GM19324 (cell line): ENCODE results near the gene MAT2A.
"Not testable (repeated sequence)": the region's sequence is repeated elsewhere in the genome, so short reads cannot be mapped to it uniquely, and the experiment has no call there.

Experiments used
- ATAC-seq: cut with Tn5 transposase; IDR thresholded peaks from one replicate; pipeline ENCODE4 v1.9.1; 2021; ENCODE audit warnings: mild to moderate bottlenecking, moderate library complexity; ENCODE audit not compliant: unreplicated experiment, low FRiP score

Gene MAT2A

DNA sequence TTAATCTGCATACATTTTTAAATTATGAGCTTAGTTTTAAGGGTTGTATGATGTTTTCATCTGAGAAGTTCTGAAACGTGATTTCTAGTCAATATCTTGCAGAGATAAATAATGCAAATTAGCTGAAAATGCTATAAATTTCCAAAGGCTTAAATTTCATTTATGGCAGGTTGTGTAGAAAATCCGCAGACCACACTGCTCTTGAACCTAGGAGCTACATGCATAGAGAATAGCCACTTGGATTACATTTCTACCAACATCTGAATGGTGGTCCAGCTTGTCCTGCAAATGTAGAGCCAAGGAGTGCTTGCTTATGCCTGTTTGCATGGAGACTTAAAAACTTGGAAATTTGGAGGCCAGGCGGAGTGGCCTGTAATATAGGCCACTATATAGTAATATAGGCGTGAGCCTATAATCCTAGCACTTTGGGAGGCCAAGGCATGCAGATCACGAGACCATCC, 6.8 kb downstream of the MAT2A start:
- no peak for ATAC-seq

DNA sequence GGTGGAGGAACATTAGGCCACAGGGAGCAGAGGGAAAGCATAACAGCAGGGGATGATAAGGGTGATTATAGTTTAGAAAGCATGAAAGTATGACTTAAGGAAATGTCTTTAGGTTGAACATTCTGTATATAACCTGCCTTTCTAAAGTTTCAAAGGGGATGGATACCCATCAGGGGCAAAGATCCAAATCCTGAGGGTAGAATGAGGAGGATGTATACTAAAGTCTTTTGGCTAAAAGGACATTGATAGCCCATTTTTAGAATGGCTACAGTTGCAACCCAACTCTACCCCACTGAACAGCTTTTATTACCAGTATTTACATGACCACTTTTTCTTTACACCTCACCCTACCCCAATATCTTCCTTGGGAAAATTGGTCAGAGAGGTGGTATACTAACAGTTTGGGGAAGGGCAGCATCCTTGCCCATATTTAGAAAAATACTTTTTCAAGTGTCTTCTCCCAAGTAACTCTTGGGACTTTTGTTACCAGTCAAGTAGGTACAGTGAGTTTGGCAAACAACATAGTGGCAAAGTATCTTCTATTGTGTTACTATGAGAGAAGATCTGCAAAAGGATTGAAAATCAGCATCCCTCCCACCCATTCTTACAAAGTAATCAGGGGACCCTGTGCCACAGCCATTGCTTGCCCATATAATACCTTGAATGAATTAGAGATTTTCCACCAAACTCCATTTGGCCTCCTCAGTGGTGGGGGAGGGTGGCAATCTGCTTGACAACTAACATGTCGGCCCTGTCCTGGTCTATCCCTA, 8.3 kb downstream of the MAT2A start:
- no peak for ATAC-seq

DNA sequence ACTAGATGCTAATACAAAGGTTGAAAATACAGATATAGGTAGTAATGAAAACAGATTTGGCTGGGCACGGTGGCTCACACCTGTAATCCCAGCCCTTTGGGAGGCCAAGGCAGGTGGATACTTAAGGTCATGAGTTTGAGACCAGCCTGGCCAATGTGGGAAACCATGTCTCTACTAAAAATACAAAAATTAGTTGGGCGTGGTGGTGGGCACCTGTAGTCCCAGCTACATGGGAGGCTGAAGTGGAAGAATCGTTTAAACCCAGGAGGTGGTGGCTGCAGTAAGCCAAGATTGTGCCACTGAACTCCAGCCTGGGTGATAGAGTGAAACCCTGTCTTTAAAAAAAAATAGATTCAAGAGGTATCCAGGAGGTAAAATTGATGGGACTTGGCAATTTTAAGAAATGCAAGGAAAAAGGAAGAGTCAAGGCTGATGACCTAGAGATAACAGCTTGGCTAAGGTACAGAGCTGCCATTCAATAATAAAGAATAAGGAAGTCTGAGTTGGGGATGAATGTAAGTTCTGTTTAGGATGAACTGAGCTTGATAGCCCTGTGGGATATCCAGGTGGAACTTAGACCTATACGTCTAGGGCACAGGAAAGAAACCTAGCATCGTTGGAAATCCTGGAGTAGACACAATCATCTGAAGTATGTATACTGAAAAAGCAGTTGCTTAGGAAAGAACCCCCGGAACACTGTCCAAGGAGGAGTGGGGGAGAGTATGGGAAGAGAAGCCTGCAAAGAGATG, 9.1 kb downstream of the MAT2A start:
- no peak for ATAC-seq

DNA sequence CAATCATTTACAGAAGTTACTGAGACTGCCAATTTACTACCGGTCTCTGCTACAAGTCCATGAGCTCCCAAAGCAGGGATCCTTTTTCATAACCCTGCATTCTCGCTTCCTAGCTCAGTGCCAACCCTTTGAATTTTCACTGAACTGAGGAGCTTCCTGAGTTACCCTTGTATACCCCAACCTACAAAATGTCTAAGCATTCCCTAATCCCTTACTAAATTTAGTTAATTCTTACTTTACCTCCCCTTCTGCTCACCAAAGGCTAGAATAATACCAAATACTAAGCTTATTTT, 9.6 kb downstream of the MAT2A start:
- no peak for ATAC-seq

DNA sequence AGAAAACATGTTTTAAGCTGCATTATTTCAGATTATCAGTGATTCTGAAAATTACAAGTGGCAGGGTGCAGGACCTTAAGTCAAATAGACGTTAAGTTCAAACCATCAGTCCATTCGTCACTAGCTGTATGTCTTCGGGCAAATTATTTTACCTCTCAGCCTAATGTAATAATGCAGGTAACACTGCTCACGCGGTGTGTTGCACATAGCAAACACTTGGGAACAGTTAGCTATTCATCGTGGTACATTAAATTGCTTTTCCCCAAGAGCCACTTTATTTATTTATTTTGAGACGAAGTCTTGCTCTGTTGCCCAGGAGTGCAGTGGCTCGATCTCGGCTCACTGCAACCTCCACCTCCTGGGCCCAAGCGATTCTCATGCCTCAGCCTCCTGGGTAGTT, 10.1 kb downstream of the MAT2A start:
- no peak for ATAC-seq

DNA sequence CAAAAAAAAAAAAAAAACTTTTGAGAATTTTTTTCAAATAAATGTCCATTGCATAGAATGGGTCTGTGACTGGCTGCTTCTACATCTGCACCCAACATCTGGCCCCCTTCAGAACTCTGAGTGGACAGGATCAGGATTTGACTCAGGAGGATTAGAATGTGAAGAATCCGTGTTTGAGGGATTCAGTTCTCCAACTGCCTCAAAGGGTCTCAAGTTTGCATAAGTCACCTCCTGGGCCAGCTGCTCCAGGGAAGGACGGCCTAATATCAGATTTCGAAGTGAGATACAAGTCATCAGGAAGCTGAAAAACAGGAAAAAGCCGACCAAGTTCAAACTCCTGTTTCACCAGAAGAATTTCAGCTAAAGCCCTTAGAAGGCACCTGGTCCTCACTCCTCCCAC, 10.9 kb downstream of the MAT2A start:
- no peak for ATAC-seq

DNA sequence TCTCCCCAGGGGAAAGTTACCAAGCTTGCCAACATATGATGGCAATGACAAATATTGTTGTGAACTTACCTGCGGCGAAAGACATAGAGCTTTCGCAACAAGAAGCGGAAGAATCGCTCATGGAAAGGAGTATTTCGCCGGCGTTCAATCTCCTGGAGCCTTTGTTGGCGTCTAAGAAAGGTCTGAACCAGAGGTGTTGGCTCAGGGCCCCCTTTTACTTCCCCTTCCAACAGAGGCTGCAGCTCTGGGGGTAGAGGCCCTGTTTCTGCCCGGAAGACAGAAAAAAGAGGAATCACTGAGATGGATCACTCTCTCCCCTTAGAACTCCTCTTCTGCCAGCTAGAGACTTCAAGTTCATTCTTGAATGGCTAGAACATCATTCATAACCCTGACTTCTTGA, 11.5 kb downstream of the MAT2A start:
- no peak for ATAC-seq

DNA sequence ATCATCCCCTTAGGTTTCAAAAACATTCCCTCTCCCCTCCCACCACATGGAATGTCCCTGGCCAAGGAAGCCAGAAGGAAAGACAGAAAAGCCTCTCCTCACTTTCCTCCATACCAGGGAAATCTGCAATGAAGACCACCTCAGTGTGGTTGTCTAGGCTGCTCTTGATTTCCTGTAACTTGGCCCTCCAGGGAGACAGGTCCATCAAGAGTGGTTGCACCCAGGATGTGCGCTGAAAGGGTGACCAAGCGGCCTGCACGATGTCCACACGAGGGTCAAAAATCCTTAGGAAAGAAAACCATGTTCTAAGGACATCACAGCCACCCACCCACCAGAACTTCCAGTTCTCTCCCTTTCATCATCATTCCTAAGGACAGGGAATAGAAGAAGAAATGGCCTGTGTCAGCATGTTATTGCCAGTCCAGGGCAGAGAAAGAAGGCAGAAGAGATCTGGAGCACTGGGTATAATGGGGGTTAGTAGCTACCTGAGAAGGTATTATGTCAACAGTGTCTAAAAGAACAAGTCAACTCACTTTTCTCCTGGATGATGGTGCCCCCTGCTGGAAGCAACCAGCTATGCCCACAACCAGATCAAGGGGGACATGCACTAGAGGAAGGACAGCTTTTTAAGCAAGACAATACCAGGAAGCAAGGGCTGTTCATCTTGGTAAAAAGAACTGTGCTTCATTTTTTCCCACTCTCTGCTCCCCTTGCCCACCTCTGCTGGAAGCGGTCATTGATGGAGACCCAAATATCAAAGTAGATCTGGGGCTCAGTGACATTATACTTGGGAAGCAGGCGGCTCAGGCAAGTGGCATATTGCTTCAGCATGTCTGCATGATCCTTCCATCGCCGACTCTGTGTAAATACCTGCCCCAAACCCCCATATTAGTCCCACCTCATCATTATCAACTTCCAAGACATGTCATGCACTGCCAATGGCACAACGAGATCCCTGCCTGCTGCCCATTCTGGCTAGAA, 13.0 kb downstream of the MAT2A start:
- no peak for ATAC-seq

DNA sequence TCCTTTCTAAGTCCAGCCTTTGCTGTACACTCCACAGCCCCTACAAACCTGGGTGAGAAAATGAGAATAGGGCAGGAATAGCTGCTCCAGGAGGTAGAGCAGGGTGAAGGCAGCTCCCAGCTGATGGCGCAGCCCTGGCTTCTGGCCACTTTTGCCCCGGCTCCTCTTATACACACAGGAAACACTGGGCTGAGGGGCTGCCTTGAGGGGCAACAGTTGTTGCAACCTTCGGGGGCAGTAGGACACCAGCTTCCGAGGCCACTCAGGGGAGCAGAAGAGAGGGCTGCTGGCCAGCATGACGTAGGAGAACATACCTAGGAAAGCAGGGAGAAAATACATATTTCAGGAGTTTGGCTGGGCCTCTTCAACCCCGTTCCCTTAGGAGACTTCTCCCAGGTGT, 14.2 kb downstream of the MAT2A start:
- ATAC-seq: no peak

DNA sequence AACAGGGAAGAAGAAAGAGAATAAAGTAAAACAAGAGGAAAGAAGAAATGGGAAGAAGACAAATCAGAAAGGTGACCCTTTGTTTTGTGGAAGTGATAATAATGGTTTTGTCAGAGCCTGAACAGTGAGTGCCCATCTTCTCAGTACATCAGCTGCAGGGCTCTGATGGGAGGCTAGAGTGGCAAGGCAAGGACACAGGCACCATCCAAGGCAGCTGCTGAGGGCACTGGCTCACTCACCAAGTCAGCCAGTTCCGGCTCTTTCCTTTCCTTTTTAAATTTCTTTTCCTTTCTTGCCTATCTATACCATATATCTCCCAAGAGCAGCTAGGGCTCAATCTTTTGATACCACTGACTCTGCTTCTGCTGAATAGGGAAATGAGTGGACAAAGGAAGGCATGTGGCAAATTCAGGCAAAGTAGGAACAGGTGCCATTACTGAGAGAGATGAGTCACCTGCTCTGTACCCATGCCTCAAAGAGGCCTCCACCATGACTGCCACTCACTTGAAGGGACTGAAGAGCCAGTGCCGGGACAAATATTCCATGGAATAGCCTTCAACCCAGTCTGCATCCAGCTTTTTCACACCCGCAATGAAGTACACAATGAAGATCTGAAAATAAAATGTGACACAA, 16.1 kb downstream of the MAT2A start:
- ATAC-seq: no peak

DNA sequence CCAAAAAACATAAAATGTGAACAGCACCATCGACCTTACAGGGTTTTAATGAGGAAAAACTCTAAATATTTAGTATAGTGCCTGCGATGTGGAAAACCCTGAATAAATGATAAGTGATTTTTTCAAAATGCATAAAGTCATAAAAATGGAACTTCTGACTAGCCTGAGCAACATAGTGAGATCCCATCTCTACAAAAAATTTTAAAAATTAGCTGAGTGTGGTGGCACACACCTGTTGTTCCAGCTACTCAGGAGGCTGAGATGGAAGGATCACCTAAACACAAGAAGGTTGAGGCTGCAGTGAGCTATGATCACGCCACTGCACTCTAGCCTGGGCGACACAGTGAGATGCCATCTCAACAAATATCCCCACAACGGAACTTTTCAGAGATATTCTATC, 18.2 kb downstream of the MAT2A start:
- no peak for ATAC-seq

DNA sequence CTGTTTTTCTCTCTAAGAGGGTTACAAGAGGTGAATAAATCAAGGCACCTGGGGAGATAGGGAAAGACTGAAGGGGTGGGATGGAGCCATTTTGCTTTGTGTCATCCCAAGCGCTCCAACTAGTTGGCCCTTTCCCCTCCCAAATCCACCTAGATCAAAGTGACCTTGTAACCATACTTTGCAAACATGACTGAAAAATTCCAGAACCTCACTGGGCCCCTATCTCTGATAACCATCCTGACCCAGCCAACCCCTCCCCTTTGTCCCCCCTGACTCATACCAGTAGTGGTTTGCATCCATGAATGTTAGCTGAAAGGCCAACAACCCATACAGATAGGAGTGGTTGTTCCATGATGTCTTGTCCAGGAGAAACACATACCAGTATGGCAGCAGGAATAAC, 19.2 kb downstream of the MAT2A start:
- ATAC-seq: no peak

DNA sequence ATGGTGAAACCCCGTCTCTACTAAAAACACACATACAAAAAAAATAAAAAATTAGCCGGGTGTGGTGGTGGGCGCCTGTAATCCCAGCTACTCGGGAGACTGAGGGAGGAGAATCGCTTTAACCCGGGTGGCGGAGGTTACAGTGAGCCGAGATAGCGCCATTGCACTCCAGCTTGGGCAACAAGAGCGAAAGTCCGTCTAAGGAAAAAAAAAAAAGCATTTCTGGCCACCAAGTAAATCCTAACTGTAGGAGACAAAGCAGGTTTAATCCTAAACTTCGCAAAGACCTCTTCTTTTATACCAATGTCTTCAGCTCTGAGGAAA, 21.4 kb downstream of the MAT2A start:
- ATAC-seq: not testable (repeated sequence)

DNA sequence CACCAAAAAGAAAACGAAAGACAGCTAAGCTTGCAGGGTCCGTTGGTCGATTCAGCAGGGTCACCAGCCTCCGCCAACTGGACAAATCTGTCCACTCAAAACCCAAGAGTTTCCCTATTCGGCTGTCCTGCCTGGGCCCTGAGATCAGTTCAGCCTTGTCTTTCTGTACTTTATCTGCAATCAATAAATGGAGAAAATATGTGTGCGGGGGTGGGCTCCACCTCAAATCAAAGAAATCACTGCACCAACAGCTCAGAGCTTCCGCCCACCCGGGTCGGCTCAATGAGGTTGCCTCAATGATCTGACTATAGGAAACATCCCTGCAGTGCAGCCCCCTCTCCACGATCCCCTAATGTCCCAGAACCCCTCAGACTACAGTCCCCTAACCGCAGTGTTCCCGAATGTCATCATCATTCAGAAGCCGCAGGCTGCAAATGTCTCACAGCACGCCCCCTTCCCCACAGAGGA, 21.9 kb downstream of the MAT2A start:
- no peak for ATAC-seq

DNA sequence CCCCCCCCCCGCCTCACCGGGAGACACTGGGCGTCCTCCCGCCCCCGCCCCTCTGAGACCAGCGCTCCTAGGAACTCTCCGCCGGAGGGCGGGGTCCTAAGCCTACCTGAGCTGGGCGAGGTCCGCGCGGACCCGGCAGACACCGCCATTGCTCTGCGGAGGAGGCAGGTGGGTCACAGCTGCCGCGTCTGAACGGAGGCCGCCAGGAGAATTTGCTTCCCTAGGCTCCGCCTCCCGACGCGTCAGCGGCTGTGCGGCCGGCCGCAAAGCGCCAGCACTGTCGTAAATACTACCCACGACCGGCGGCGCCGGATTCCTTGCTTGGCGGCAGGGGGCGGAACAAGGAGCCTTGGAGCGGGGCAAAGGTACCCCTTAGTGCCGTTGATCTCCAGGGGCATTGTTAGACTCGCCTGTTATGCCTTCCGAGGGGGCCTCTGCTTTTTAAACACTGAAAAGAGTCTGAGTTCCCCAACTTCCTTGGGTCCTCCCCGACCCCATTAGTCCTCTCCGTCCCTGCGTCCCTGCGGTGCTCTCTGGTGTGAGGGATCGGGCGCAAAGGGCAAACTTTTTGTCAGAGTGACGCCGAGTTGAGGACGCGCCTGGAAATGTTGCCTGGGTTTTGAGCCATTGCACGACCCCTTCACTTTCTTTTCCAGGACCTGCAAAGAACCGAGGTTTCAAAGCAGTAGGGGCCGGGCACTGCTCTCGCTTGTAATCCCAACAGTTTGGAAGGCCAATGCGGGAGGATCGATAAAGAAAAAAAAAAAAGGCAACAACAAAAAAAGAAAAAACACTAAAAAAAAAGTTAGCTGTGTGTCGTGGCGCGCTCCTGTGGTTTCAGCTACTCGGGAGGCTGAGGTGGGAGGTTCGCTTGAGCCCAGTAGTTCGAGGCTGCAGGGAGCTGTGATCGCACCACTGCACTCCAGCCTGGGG, 22.6 kb downstream of the MAT2A start, which contains the start of gene GGCX:
TSS of gene GGCX (minus strand) at position 214 of the 933 bp plus-strand sequence. CDS start at position 149, 65 bp downstream.
- ATAC-seq: peak; percentile 88

DNA sequence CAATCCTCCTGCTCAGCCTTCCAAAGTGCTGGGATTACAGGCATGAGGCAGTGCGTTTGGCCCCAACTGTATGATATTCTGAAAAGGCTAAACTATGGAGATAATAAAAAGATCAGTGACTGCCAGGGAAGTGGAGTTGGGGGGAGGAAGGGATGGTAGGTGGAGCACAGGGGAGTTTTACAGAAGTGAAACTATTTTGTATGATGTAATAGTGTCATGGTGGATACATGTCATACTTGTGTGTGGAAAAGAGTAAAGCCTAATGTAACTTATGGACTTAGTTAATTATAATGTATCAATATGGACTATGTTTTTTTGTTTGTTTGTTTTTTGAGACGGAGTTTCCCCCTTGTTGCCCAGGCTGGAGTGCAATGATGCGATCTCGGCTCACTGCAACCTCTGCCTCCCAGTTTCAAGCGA, 25.2 kb downstream of the MAT2A start:
- ATAC-seq: no peak

DNA sequence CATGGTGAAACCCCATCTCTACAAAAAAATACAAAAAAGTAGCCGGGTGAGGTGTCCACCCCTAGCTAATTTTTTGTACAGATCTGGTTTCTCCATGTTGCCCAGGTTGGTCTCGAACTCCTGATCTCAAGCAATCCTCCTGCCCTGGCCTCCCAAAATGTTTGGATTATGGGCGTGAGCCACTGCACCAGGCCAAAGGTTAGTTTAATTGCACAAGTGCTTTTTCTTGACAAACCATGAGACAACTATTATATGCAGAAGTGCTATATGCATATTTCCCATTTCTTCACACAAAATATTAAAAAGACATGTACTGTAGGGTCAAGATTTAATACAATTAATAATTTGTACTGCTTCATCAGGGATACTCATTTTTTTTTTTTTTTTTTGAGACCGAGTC, 27.3 kb downstream of the MAT2A start:
- no peak for ATAC-seq

DNA sequence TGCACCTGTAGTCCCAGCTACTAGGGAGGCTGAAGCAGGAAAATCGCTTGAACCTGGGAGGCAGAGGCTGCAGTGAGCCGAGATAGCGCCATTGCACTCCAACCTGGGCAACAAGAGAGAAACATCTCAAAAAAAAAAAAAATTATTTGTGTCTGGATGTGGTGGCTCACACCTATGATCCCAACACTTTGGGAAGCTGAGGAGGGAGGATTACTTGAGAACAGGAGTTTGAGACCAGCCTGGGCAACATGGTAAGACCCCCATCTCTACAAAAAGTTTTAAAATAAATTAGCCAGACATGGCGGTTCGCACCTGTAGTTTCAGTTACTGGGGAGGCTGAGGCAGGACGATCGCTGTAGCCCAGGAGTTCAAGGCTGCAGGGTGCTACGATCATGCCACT, 36.8 kb downstream of the MAT2A start:
- ATAC-seq: no peak

DNA sequence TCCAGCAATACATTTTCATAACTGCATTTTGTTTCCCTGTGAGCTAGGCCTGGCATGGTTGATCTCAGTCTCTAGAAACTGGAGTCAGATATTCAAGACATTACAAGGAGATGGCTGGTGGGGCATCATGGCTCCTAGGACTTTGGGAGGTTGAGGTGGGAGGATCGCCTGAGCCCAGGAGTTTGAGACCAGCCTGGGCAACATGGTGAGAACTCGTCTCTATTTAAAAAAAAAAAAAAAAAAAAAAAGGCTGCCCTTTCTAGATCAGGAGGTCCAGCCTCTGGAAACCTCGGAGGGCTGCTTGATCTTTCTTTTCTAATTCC, 38.1 kb downstream of the MAT2A start:
- no peak for ATAC-seq
